GM20000 (cell line): ENCODE results near the gene AIFM3.

Source experiments
- DNase-seq: peaks from one replicate; pipeline ENCODE4 v3.0.0; 2012; ENCODE audit warnings: low spot score
- CTCF ChIP-seq: IDR thresholded peaks from 2 replicates; pipeline ENCODE4 v1.5.1; 2012; ENCODE audit warnings: mild to moderate bottlenecking, control low read depth; ENCODE audit errors: extremely low read depth, missing control alignments

Gene AIFM3

GRCh38 chr22:21028277-21029251, 61.5 kb downstream of the AIFM3 start:
- no peak for TF ChIP-seq CTCF
- DNase-seq = no peak

- TF ChIP-seq CTCF = no peak
- DNase-seq = no peak
Observed at GRCh38 chr22:21029486-21030025, 62.5 kb downstream of the AIFM3 start.

- DNase-seq = no peak
- no peak for TF ChIP-seq CTCF
Observed at GRCh38 chr22:21030032-21030431, 63.0 kb downstream of the AIFM3 start.
